Epithelial cell of esophagus (primary cell): ENCODE data around the gene ART4.

Experiments used
- DNase-seq: peaks from one replicate; pipeline ENCODE4 v3.0.0; 2010; ENCODE audit warnings: low read depth
- H3K4me3 ChIP-seq: 2 replicates; pipeline ENCODE4 v1.5.1; 2011; ENCODE audit warnings: mild to moderate bottlenecking, low read length, control low read depth
- TF ChIP-seq, protein P1 (sequence below): IDR thresholded peaks from 2 replicates; pipeline ENCODE4 v1.5.1; 2011; ENCODE audit warnings: low read depth, mild to moderate bottlenecking, low read length, control low read depth, inconsistent platforms; ENCODE audit not compliant: insufficient read depth; ENCODE audit errors: missing control alignments

Gene ART4, protein sequence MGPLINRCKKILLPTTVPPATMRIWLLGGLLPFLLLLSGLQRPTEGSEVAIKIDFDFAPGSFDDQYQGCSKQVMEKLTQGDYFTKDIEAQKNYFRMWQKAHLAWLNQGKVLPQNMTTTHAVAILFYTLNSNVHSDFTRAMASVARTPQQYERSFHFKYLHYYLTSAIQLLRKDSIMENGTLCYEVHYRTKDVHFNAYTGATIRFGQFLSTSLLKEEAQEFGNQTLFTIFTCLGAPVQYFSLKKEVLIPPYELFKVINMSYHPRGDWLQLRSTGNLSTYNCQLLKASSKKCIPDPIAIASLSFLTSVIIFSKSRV

GRCh38 chr12:14843425-14843887 lies at the start of gene ART4:
Gene ART4 (minus strand): TSS chr12:14843526. CDS start chr12:14843113, 413 bp downstream.
- TF ChIP-seq, protein P1, sequence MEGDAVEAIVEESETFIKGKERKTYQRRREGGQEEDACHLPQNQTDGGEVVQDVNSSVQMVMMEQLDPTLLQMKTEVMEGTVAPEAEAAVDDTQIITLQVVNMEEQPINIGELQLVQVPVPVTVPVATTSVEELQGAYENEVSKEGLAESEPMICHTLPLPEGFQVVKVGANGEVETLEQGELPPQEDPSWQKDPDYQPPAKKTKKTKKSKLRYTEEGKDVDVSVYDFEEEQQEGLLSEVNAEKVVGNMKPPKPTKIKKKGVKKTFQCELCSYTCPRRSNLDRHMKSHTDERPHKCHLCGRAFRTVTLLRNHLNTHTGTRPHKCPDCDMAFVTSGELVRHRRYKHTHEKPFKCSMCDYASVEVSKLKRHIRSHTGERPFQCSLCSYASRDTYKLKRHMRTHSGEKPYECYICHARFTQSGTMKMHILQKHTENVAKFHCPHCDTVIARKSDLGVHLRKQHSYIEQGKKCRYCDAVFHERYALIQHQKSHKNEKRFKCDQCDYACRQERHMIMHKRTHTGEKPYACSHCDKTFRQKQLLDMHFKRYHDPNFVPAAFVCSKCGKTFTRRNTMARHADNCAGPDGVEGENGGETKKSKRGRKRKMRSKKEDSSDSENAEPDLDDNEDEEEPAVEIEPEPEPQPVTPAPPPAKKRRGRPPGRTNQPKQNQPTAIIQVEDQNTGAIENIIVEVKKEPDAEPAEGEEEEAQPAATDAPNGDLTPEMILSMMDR, result no peak
- no peak within 1 kb of the TSS for H3K4me3 ChIP-seq

DNA sequence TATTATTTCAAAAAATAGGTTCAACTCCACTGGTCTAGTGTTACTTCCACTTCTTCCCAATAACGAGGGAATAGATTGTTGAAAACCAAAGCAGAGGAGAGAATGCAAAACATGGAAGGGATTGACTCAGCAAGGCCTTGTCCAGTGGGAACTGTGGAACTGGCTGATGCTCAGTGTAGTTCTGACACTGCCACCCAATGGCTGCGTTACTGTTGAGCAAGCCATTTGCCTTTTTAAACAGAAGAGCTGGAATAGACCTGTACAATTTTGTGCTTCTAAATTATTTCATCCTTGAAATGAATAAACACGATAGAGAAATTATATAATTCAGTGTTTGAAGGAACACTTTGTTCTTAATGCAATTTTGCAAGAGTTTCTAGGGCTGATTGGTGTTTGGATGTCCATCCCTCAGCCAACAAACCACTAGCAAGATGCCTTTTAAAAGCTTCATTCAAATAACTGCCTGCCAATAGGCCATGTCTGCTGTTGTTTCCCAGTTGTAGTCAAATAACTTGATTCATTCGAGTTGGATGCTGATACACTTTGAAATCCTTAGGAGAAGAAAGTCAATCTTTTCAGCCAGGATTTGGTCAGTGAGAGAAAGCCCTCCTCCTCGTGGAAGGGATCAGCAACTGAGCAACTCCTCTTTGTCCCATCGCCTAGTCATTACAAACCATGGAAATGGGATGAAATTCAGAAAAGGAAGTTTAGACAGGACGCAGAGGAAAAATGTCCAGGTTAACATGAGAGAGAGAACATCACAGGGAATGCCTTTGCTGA lies 49.6 kb upstream of the ART4 start:
- DNase-seq, result no peak
- TF ChIP-seq, protein P1, result peak; percentile 12
- no peak overlapping the region for H3K4me3 ChIP-seq

More at GRCh38 chr12:14843425-14843887, at the start of gene ART4:
- DNase-seq, result no peak

GRCh38 chr12:14890701-14891100 lies 47.4 kb upstream of the ART4 start:
- H3K4me3 ChIP-seq, result no peak overlapping the region
- TF ChIP-seq, protein P1, result no peak
- DNase-seq, result no peak

DNA sequence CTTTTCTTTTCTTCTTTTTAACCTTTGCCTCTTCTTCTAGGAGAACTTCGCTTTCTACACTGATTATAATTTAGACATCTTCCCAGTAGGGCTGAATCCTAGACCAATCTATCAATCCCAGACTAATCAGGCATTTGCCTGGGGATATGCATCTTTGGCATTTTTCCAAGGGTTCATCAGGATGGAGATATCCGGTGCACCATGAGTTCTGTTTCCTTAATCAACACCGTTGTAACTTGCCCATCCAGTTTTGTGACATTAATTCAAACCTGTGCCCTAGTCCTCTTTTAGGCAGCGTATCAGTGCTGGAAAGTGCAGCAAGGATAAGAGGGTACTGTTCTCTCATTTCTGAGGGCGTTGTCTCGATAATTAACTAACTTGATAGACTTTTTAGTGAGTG lies 42.9 kb upstream of the ART4 start:
- H3K4me3 ChIP-seq, result no peak overlapping the region
- TF ChIP-seq, protein P1, result no peak
- DNase-seq, result peak; percentile 28

GRCh38 chr12:14885718-14886221 lies 42.4 kb upstream of the ART4 start, which contains the start of gene MGP:
Gene MGP (minus strand): TSS chr12:14885854. CDS start chr12:14885791, 63 bp downstream.
- no peak within 1 kb of the TSS for H3K4me3 ChIP-seq
- TF ChIP-seq, protein P1, result no peak
- DNase-seq, result no peak

DNA sequence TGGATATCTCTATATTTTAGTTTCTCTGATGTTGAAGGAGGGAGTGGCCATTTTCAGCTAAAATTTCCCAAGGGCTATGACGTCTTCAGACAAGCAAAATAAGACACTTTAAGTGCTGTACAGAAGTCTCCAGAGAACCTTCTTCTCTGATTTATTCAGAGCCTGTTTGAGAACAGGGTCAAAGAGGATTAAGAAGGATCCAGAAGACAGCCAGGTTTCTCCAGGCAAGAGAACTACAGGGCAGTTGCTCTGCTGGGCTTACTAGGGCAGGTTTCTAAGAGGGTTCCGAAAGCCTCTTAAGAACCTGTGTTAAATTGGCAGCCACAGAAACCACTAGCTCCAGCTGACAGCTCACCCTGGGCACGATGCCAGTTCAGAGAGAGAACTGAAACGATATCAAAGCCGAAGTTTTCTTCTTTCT lies 41.1 kb upstream of the ART4 start:
- peak; percentile 68 for DNase-seq
- H3K4me3 ChIP-seq, result no peak overlapping the region
- TF ChIP-seq, protein P1, result no peak
